Heart left ventricle (tissue), 13 donors: ENCODE data around the gene DOCK3.

Experiments
- POLR2A ChIP-seq, 2 donors: fragments of 450-650 bp; IDR thresholded peaks; one replicate each; pipeline ENCODE4 v1.6.1; 2017; ENCODE audit warnings: antibody characterized with exemption in 2 of 2, mild to moderate bottlenecking in 2 of 2, moderate library complexity in 2 of 2
- TF ChIP-seq, protein P1 (sequence below), 12 donors: fragments of 200-600 bp; sonication (generic) in 4 of 12; IDR thresholded peaks; one replicate each; pipeline versions ENCODE4 v1.5.0 to v1.8.0; 2018 to 2022; ENCODE audit warnings: antibody characterized with exemption in 12 of 12, mild to moderate bottlenecking in 5 of 12
- donor health status: ischemic (EF 13 %, LVEDD 7.1; RV severe dilation, severe dysfunction).
- donor health status: DM: no; HTN: yes; CAD: no.
- donor health status: DM: no; HTN: no; CAD: no.
- donor health status: ischemic (EF 25% LVEDD 6.9; RV normal size, moderate dysfunction).
- donor health status: ischemic (EF 25% LVEDD 5.7; RV mildly dilated, moderate dysfunction).
- donor health status: ischemic (EF 35%, LVEDD 5.7; RV mildly dilated, moderate dysfunction).
- donor health status: nonischemic (EF 11% LVEDD 7.7; RV severe dilation, severe dysfunction).
- donor health status: DM: yes; HTN: yes; CAD: no.
- donor health status: PGD.
- donor health status: ischemic (EF 29% LVEDD 5.4; RV normal size, mild dysfunction).
- donor health status: nonischemic (EF 23%, LVEDD 6.1; RV moderate dilation, normal function).

DNA sequence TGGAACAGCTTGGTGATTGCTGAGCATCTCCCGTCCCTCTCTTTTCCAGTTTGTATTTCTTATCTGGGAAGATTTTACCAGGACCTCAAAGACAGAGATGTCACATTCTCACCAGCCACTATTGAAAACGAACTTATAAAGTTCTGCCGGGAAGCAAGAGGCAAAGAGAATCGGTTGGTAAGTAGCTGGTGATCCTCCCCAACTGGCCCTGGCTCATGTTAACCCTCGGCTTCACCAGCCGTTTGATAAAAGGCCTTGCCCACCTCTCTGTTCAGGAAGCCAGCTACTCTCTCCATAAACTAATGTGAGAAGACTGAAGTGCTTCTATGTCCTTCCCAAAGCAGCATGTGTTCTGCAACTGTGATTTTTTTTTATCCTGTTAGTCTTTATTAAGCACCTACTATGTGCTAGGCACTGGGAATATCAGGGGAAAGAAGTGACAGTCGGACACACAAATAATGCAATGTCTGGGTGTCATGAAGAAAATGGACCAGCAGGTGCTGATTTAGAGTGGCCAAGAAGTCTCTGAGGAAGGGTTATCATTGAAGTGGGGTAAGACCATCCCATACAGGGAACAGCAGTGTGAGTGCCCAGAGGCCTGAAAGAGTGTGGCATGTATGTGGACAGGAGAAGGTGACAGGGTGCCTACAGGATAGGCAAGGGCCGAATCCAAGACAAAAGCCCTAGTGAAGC lies 711.6 kb downstream of the DOCK3 start:
- TF ChIP-seq, protein P1, sequence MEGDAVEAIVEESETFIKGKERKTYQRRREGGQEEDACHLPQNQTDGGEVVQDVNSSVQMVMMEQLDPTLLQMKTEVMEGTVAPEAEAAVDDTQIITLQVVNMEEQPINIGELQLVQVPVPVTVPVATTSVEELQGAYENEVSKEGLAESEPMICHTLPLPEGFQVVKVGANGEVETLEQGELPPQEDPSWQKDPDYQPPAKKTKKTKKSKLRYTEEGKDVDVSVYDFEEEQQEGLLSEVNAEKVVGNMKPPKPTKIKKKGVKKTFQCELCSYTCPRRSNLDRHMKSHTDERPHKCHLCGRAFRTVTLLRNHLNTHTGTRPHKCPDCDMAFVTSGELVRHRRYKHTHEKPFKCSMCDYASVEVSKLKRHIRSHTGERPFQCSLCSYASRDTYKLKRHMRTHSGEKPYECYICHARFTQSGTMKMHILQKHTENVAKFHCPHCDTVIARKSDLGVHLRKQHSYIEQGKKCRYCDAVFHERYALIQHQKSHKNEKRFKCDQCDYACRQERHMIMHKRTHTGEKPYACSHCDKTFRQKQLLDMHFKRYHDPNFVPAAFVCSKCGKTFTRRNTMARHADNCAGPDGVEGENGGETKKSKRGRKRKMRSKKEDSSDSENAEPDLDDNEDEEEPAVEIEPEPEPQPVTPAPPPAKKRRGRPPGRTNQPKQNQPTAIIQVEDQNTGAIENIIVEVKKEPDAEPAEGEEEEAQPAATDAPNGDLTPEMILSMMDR (IDR thresholded peaks at IDR 0.05): peak in 1 of 12 donors; percentile 7
- TF ChIP-seq POLR2A (IDR thresholded peaks at IDR 0.05): no peak
